ENCODE data around the gene GNAI3.

Gene GNAI3

DNA sequence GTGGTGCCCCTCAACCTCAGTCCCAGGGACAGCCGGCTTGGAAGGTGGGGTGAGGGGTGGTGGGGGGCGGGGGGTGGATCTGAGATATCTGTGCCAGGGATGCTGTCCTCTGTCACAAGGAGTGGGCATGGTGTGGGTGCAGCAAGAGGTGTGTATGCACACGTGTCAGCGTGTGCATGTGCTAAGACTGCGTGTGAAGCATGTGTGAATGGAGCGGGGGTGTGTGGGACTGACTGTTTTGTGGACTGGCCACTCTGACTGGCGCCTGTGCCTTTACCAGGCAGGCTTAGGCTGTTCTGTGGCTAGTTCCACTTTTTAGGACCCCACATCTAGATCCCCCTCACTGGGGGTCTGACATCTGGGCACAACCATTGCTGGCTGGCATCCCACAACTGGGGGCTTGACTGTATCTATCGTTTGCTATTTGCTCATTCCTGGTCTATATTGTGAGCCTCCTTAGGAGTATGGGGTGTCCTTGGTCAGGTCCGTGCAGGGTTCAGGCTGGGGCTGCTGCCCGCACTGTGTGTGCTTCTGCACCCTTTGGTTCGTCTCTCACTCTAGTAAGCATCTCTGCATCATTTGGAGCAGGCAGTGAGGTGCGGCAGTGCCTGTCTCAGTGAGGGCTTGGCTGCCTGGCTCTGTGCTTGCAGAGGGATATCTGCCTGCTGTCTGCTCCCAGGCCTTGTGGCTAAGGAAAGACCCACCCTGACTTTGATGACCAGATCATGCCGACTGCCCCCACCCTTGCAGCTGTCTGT, 73.1 kb downstream of the GNAI3 start:
- peak overlapping the region; percentile 95 for H3K27ac ChIP-seq
- TF ChIP-seq, protein P1, sequence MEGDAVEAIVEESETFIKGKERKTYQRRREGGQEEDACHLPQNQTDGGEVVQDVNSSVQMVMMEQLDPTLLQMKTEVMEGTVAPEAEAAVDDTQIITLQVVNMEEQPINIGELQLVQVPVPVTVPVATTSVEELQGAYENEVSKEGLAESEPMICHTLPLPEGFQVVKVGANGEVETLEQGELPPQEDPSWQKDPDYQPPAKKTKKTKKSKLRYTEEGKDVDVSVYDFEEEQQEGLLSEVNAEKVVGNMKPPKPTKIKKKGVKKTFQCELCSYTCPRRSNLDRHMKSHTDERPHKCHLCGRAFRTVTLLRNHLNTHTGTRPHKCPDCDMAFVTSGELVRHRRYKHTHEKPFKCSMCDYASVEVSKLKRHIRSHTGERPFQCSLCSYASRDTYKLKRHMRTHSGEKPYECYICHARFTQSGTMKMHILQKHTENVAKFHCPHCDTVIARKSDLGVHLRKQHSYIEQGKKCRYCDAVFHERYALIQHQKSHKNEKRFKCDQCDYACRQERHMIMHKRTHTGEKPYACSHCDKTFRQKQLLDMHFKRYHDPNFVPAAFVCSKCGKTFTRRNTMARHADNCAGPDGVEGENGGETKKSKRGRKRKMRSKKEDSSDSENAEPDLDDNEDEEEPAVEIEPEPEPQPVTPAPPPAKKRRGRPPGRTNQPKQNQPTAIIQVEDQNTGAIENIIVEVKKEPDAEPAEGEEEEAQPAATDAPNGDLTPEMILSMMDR (conservative IDR thresholded peaks at IDR 0.05), result no peak

DNA sequence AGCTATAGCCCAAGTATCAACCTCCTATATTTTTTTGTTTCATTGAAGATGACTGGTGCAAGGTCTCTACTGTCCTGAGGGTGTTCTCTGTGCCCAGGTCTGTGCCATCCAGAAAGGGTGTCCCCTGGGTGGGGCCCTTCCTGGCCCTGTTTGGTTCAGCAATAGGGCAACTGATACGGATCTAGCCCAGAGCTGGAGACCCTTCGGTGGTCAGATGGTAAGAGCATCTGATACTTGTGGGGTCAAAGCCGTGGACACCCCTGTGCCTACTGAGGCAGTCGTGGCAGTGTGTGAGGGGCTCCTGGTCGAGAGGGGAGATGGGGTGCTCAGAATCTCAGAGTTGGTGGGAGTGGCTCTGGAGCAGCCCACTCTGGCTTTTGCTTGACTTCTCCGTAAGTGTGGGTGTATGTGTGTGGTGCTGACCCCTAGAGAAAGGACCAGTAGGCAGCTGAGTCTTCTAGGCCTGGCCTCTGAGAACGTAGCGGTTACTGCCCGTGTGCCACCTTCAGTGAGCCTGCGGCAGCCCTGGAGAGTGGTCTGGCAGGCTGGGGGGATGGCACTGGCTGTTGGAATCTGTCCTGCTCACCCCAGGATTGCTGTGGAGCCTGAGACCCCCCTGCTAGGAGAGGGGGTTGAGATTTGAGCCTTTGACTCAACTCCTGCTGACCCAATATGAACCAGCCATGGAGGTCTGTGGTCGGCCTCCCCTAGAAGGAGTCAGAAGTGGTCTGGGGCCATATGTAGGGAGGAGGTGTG, 73.9 kb downstream of the GNAI3 start:
- TF ChIP-seq, protein P1 (conservative IDR thresholded peaks at IDR 0.05), result no peak
- H3K27ac ChIP-seq, result no peak overlapping the region; the same call in 1 of the 2 replicates

DNA sequence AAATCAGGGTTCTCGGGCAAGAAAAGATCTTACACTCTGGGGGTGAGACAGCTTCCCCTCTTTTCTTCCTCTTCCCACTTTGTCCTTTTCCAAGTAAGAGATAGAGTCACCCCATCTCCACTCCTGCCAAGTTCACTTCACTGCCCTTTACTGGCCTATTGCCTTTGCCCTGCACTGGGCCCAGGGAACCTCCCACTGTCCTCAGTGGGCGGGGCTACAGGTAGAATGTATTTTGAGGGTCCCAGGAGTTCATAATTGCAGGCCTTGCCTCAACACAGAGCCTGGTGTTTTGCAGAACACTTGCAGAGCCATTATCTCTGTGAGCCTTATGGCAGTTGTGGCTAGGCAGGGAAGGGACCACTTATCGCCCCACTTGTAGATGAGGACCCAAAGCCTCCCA, 74.5 kb downstream of the GNAI3 start:
- H3K27ac ChIP-seq, result no peak overlapping the region; the same call in 1 of the 2 replicates
- TF ChIP-seq, protein P1 (conservative IDR thresholded peaks at IDR 0.05), result no peak

DNA sequence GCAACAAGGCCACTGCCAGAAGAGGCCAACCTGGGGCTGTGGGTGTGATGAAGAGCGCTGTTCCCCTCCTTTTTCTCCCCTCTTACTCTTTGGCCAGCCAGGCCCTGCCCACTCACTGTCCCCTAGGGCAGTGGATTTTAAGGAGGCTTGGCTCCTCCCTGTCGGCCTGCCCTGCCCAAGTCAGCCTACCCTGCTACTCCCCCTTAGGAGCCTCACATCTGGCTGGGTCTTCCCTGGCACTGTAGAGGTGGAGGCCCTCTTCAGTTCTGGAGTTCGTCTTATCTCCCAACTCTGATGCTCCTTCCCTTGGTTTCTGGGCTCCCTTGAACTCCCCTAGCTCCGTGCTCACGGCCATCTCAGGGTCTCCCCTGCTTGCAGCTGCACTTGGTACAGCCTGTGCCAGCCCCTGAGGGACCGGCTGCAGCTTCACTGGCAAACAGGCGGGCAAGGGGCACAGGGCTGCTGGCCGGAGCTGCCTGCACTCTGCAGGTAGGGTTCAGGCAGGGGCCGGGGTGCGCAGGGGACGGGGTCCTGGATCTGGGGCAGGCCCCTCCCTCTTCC, 75.3 kb downstream of the GNAI3 start:
- H3K27ac ChIP-seq, result no peak overlapping the region; the same call in 1 of the 2 replicates

DNA sequence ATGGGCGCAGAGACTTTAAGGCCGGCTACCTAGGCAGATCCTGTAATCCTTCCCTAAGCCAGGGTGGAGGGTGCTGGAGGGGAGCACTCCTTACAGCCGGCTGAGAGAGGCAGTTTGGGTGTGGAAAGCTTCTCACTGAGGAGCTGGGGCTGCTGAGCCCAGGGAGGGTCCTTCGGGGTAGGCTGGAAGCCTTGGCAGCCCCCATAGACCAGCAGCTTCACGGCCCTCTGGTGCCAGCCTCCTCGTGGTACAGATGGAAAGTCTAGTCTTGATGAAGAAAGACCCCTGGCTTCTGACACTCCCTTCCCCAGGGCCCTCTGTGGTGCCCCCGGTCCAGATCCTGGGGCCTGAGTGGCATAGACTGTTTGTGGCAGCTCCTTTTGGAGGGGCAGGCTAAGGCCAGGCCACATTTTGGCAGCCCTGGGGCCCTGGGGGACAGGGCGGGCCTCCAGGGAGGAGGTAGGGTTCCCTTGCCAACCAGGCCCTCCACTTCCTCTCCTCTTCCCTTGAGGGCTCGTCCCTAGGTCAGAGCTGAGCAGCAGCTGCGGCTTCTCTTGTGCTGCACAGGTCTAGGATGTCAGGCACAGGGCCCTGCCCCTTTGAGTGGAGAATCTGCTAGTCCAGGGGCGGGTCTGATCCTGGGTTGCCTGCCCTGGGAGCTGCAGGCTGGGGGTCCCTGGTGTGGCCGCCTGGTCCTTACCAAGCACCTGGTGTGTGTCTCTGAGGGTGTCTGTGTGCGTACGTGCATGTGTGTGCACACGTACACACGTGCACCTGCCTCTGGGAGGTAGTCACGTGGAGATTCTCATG, 76.0 kb downstream of the GNAI3 start:
- TF ChIP-seq, protein P1 (conservative IDR thresholded peaks at IDR 0.05), result no peak
- peak overlapping the region; percentile 10; the same call in 1 of the 2 replicates for H3K27ac ChIP-seq

More for the DNA sequence above, 75.3 kb downstream of the GNAI3 start:
- TF ChIP-seq, protein P1 (conservative IDR thresholded peaks at IDR 0.05), result no peak

DNA sequence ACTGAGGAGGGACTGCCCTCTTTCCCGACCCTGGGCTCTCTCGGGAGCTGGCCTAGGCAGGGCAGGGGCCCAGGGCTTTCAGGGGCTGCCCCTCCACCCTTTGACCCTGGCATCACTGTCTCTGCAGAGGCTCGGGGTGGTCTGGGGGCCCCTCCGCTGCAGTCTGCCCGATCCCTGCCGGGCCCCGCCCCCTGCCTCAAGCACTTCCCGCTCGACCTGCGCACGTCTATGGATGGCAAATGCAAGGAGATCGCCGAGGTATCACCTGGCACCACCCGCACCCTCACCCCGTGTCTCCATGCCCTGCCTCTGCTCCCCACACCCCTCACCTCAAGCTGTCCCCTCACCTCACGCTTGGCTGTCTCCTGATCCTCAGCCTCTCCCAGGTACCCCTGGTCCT, 76.8 kb downstream of the GNAI3 start:
- TF ChIP-seq, protein P1 (conservative IDR thresholded peaks at IDR 0.05), result no peak

More for the DNA sequence above, 76.8 kb downstream of the GNAI3 start:
- H3K27ac ChIP-seq, result no peak overlapping the region

All from VCaP (cell line).